ENCODE results near the gene DPYSL3.
"Not testable (repeated sequence)": the region's sequence is repeated elsewhere in the genome, so short reads cannot be mapped to it uniquely, and the experiment has no call there.

Gene DPYSL3

DNA sequence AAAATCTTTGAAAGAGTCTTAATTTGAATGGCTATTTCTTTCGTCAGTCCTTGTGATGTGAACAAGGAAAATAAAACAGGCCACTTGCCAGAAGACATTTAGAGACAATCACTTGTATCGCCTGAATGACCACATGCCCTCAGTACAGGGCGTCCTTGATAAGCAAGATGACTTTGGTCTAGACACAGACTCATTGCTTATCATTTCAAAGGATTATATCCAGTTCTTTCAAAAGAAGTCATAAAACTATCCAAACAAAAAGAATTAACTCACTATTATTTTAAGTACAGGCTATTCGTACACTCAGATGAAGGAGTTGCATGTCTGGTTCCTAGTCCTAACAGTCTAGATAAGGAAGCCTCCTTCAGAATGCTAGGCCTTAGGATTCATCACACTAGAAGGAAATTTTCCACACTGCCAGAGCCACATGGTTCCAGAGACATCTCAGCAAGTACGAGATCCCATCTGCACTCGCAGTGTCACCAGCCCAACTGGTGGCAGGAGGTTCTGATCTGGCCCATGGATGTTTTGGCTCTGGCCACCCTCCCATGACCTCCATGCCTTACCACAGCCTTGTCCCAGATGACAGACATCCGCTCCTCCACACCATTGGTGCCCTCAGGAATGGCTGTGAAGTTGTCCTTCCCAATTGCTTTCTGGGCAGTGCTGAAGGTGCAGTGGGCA lies 109.6 kb downstream of the DPYSL3 start:
- no peak for DNase-seq

DNA sequence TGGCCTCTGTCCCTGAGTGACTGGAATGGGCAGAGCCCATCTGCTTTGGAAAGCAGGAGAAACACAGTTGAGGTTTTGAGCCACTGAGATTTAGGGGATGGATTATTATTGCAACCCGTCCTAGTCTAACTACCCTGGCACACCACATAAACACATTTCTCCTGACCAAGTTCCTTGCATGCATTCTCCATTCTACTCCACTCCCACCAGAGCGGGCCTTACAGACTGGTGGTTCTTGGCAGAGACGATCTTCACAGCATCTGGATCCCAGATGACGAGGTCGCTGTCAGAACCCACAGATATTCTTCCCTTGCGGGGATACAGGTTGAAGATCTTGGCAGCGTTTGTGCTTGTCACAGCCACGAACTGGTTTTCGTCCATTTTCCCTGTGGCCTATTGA lies 111.0 kb downstream of the DPYSL3 start:
- no peak for DNase-seq

DNA sequence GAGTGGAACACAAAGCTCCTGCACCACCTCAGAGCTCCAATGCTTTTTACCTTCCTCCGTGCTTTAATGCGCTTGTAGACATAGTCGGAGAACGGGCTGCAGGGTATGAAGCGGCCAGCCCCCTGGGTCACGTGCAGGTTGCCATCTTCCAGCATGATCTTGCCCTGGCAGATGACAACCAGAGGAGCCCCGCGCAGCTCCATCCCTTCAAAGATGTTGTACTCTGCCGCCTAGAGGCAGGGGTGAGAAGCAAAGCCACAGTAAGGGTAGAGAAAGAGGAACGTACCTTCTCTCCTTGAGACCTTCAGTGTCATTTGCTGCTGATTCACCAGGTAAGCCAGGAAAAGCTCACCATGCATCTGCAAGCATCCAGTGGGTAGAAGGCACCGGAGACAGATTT lies 112.3 kb downstream of the DPYSL3 start:
- DNase-seq = no peak

- no peak for DNase-seq
Measured at GRCh38 chr5:147396070-147396823, 113.6 kb downstream of the DPYSL3 start.

DNA sequence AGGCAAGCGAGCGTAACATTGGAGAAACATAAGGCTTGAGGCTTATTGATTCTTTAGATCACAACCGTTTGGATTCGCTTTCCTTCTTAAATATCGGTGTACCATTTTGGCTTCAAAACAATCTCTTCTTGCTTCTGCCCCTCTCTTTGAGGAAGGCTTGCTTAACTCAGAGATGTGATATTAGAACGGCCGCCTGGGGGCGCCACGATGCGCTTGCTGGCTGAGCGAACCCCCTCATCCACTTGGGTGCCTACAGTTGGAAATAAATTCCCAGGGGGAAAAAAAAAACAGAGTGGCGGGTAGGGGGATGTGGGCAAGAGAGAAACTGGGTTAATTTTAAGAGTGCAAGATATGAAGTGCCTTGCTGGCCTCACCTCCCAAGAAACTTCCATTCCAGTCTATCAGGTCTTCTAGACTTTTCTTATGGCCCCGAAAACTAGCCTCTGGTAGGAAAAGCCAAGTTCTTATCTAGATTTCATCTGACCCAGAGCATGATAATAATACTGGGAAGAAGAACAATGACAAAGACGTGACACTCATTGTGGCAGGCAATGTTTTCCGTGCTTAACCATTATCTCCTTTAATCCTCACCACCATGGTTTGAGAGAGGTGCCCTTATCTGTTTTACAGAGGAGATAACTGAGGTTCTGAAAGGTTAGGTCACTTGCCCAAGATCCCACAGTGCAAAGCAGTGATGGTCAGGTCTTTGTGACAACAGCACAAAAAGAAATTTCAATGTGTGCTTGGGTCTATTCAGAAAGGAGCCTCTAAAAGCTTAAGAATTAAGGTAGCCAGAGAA lies 115.8 kb downstream of the DPYSL3 start:
- no peak for DNase-seq

DNA sequence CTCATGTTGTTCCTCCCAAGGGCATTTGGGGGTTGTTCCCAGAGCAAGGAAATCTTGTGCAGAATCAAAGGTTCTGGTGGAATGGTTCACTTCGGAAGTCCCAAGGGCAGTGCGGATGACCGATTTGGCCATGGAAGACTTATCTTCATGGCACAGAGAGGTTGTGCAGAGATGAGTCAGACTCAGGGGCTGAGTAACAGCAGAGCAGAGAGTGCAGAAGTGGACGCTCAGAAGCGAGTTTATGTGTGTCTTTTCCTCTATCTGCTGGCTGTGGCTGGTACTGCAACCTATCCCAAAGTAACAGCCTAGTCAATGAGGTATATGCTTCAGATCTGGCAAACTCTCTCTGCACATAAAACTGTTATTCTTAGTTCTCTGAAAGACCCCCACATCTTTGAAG lies 118.1 kb downstream of the DPYSL3 start:
- no peak for DNase-seq

- no peak for DNase-seq
Measured at GRCh38 chr5:147390654-147391225, 119.1 kb downstream of the DPYSL3 start.

DNA sequence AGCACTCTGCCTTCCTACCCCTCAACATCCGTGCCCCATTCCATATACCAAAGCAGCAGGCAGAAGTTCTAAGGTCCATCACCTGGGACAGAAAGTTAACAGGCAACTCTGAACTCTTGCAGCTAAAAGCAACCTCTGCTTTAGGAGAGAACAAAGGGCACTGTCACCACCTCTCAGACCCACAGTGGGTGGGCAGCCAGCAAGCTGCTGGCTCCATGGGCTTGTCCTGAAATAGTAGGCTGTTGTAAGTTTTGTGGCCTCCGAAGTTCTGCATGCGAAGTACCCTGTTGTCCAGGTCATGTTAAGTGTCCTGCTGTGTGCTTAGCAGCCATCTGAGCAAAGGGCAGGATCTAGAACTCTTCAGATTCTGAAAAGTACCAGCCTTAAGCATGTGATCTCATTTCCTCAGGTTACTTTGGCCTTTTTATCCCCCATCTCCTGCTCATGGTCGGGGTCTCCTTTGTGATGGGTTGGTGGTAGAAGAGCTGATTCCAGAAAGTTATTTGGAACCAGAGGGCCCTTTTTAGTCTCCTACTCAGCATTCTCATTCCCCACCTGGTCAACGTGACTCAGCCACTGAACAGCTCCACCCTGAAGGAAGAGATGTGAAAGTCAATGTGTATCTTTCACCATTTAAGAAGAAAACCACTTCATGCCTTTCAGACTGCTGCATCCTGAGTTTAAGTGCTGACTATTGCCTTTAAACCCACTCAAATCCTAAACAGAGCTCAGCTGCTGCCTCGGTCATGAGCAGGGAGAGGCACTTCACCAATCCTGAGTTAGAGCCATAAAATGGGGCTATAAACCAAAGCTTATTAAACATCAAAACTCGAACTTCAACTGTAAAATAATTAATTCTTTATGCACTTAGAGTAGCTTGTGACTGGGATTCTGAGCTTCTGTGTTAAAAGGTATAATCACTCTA lies 121.4 kb downstream of the DPYSL3 start:
- no peak for DNase-seq

GRCh38 chr5:147387109-147387508 lies 122.8 kb downstream of the DPYSL3 start:
- no peak for DNase-seq

- no peak for DNase-seq
Measured at GRCh38 chr5:147384346-147385193, 125.3 kb downstream of the DPYSL3 start.

DNA sequence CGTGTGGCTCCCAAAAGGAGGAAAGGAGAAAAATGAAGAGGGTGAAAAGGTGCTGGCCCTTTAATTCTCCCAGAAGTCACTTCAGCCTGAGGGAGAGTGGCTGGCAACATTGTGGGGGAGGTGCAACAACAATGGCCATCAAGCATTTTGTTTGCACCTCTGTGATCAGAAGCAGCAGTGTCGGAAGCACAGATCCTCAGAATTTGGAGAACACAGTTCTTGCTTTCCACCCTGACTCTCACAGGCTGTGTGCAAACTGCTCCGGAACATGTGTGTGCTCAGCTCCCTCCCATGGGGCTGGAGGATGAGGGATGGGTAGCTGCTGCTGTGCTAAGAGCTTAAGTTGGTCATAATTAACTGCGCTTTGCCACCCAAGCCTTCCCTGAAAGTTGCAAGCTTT lies 127.1 kb downstream of the DPYSL3 start:
- DNase-seq = no peak

DNA sequence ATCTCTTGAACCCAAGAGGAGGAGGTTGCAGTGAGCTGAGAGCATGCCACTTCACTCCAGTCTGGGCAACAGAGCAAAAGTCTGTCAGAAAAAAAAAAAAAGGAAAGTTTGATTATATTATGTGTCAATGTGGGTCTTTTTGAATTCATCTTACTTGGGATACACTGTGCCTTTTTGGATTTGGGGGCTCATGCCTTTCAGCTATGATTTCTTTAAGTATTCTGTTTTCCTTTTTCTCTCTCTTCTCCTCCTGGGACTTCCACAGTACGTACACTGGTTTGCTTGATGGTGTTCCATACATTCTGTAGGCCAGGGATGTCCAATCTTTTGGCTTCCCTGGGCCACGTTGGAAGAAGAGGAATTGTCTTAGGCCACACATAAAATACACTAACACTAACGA lies 128.3 kb downstream of the DPYSL3 start:
- DNase-seq = no peak

GRCh38 chr5:147377682-147378081 lies 132.2 kb downstream of the DPYSL3 start:
- no peak for DNase-seq

DNA sequence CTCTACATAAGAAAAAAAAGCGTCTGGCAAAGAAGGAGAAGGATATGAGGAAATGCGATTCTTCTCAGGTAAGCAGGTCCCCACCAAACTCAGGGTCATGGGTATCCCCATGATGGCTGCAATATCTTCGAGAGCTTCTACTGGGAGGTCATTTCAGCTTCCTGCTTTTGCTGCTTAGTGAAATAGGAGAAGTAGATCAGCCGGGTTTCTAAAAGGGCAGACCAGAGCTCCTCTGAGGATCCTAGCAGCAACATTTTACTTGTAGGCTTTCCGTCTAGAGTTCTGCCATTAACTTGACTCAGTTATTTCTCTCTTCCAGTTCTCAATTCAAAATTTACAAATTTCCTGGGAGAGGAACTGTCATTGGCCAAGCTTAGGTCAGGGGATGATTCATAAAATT lies 134.7 kb downstream of the DPYSL3 start:
- no peak for DNase-seq

GRCh38 chr5:147373328-147373727 lies 136.5 kb downstream of the DPYSL3 start:
- no peak for DNase-seq

- DNase-seq = no peak
Measured at GRCh38 chr5:147372191-147372590, 137.7 kb downstream of the DPYSL3 start.

GRCh38 chr5:147371290-147371689 lies 138.6 kb downstream of the DPYSL3 start:
- DNase-seq = no peak

DNA sequence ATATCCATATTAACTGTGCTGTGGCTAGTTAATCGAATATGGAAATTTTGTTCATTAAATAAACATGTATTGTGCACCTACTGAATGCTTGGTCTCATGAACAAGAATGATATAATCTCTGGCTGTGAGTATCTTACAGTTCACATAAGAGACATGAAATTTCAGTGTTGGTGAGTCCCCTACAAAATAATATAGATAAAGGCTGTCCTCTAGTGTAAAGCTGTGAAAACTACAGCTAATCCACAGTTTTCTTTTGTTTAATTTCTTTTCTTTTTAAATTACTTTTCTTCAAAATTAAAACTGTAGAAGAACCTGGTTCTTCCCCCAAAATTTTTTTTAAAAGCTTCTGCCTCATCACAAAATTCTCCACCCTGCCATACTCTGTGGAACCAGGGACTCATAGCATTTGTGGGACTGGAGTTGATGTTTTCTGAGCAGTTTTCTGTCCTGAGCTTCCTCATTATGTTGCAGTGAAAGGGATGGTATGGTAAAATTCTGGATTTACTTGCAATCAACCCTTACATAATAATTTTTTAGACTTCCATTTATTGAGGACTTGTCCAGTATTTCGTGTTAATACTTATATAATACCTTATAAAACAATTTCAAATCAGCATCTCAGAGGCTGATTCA lies 140.0 kb downstream of the DPYSL3 start:
- no peak for DNase-seq

DNA sequence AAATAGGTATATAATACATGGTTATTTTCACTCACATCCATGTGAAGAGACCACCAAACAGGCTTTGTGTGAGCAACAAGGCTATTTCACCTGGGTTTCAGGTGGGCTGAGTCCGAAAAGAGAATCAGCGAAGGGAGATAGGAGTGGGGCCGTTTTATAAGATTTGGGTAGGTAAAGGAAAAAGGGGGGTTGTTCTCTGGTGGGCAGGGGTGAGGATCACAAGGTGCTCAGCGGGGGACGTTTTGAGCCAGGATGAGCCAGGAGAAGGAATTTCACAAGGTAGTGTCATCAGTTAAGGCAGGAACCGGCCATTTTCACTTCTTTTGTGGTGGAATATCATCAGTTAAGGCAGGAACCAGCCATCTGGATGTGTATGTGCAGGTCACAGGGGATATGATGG lies 142.5 kb downstream of the DPYSL3 start:
- DNase-seq = not testable (repeated sequence)

GRCh38 chr5:147361441-147362175 lies 148.3 kb downstream of the DPYSL3 start:
- DNase-seq = no peak

Data from CD4-positive, alpha-beta T cell treated with Interleukin-17A for 4 hours (primary cell).